GM23338 (cell line): ENCODE data around the gene ITGB2. TPM values are rescaled to one million over a fixed set of nuclear protein-coding genes. Genes with fewer than 3 reads are reported as not detected.
A peak's percentile ranks its signal among the peaks of the same experiment; 100 is the strongest.

Experiments used
- ATAC-seq: fragments of 200-7000 bp; cut with Tn5 transposase; 3 replicates; pipeline ENCODE4 v1.9.1; 2020
- DNase-seq: peaks from one replicate; pipeline ENCODE4 v3.0.0-alpha.2; 2015; ENCODE audit warnings: low spot score
- H2AFZ ChIP-seq: fragments of 200-600 bp; sonication (generic); 2 replicates; pipeline ENCODE4 v1.8.0; 2016; ENCODE audit warnings: antibody characterized with exemption, mild to moderate bottlenecking, moderate library complexity
- H3F3A ChIP-seq: fragments of 200-600 bp; sonication (generic); replicated peaks from 2 replicates; pipeline ENCODE4 v1.8.0; 2017; ENCODE audit warnings: antibody characterized with exemption, mixed run types, low read depth
- H3K27ac ChIP-seq: fragments of 200-600 bp; sonication (generic); 2 replicates; pipeline ENCODE4 v1.6.1; 2016; ENCODE audit warnings: low read depth
- H3K27me3 ChIP-seq: fragments of 200-600 bp; sonication (generic); 2 replicates; pipeline ENCODE4 v1.8.0; 2016; ENCODE audit warnings: mild to moderate bottlenecking, mixed run types, moderate library complexity; ENCODE audit not compliant: insufficient read depth
- H3K36me3 ChIP-seq: fragments of 200-600 bp; sonication (generic); 2 replicates; pipeline ENCODE4 v1.8.0; 2016; ENCODE audit warnings: mild to moderate bottlenecking; ENCODE audit not compliant: insufficient read depth
- H3K4me1 ChIP-seq: fragments of 200-600 bp; sonication (generic); 2 replicates; pipeline ENCODE4 v1.8.0; 2016; ENCODE audit warnings: mild to moderate bottlenecking, moderate library complexity; ENCODE audit not compliant: insufficient read depth
- H3K4me2 ChIP-seq: fragments of 200-600 bp; sonication (generic); 2 replicates; pipeline ENCODE4 v1.7.1; 2017; ENCODE audit warnings: mixed run types
- H3K4me3 ChIP-seq: fragments of 200-600 bp; sonication (generic); 2 replicates; pipeline ENCODE4 v1.6.1; 2016; ENCODE audit warnings: mixed run types
- H3K79me2 ChIP-seq: fragments of 200-600 bp; sonication (generic); replicated peaks from 2 replicates; pipeline ENCODE4 v1.8.0; 2017; ENCODE audit warnings: mild to moderate bottlenecking; ENCODE audit not compliant: insufficient read depth
- H3K9me2 ChIP-seq: fragments of 200-600 bp; sonication (generic); 2 replicates; pipeline ENCODE4 v1.8.0; 2017; ENCODE audit not compliant: insufficient read depth
- H4K20me1 ChIP-seq: fragments of 200-600 bp; sonication (generic); replicated peaks from 2 replicates; pipeline ENCODE4 v1.8.0; 2017; ENCODE audit warnings: mild to moderate bottlenecking; ENCODE audit not compliant: insufficient read depth
- H3K27ac Mint-ChIP-seq: 2 replicates; pipeline ENCODE4 v1.8.0; 2020; ENCODE audit warnings: inconsistent platforms, mild to moderate bottlenecking, moderate library complexity, mixed read lengths
- H3K27me3 Mint-ChIP-seq: 3 replicates; pipeline ENCODE4 v1.8.0; 2022; ENCODE audit warnings: low read depth, mild to moderate bottlenecking, moderate library complexity, mixed read lengths, inconsistent platforms; ENCODE audit not compliant: insufficient read depth, poor library complexity
- H3K36me3 Mint-ChIP-seq: 3 replicates; pipeline ENCODE4 v1.8.0; 2021; ENCODE audit warnings: low read depth, mild to moderate bottlenecking, inconsistent platforms, moderate library complexity, mixed read lengths
- H3K4me1 Mint-ChIP-seq: 3 replicates; pipeline ENCODE4 v1.8.0; 2020; ENCODE audit warnings: mild to moderate bottlenecking, inconsistent platforms, mixed read lengths
- H3K4me3 Mint-ChIP-seq: 3 replicates; pipeline ENCODE4 v1.8.0; 2021; ENCODE audit warnings: moderate library complexity, mild to moderate bottlenecking, inconsistent platforms, mixed read lengths
- H3K9me3 Mint-ChIP-seq: 3 replicates; pipeline ENCODE4 v1.8.0; 2020; ENCODE audit warnings: moderate library complexity, mild to moderate bottlenecking, inconsistent platforms, mixed read lengths
- CREB1 ChIP-seq: fragments of 250-450 bp; sonication (Bioruptor Pico); IDR thresholded peaks from 2 replicates; pipeline ENCODE4 v1.5.0; 2020; ENCODE audit warnings: low read depth, mild to moderate bottlenecking, moderate library complexity
- CTCF ChIP-seq, 2 experiments: fragments of 200-600 bp in 1 of 2; sonication (generic) in 1 of 2; conservative IDR thresholded peaks; 2 replicates each; pipeline versions ENCODE4 v1.5.1 to v1.6.1; 2016 to 2017; ENCODE audit warnings: antibody characterized with exemption in 2 of 2, low read depth in 2 of 2, mild to moderate bottlenecking in 2 of 2, moderate library complexity in 1 of 2
- EZH2 ChIP-seq: fragments of 200-600 bp; sonication (generic); IDR thresholded peaks from one replicate; pipeline ENCODE4 v1.8.0; 2017; ENCODE audit warnings: antibody characterized with exemption, mild to moderate bottlenecking, low read depth; ENCODE audit not compliant: unreplicated experiment
- JUNB ChIP-seq: IDR thresholded peaks from one replicate; pipeline ENCODE4 v1.6.1; 2016; ENCODE audit warnings: antibody characterized with exemption; ENCODE audit not compliant: unreplicated experiment
- STAT1 ChIP-seq: IDR thresholded peaks from one replicate; pipeline ENCODE4 v1.6.1; 2016; ENCODE audit warnings: antibody characterized with exemption; ENCODE audit not compliant: unreplicated experiment
- ZNF331 ChIP-seq: fragments of 250-450 bp; sonication (Bioruptor Pico); IDR thresholded peaks from 2 replicates; pipeline ENCODE4 v1.5.0; 2020; ENCODE audit warnings: low read depth, mild to moderate bottlenecking, moderate library complexity
- ZNF462 ChIP-seq: fragments of 250-450 bp; sonication (Bioruptor Pico); IDR thresholded peaks from 2 replicates; pipeline ENCODE4 v1.5.0; 2020; ENCODE audit warnings: mild to moderate bottlenecking, moderate library complexity
- polyA plus RNA-seq: library from polyadenylated mRNA; unstranded; fragments of >200 nt; fragmentation: Nextera tagmentation; extraction: Ambion mirVana; gene quantifications from 2 replicates; pipeline ENCODE4 v1.2.1, GENCODE V29; 2016
- total RNA-seq: library from RNA; depleted of rRNA; stranded (reverse); fragments of >200 nt; shearing (Covaris generic); gene quantifications from 2 replicates; pipeline ENCODE4 v1.2.3, GENCODE V29; 2014

Gene ITGB2
- total and polyA plus RNA-seq, 2 experiments from 2014 or later, result 0.44 to 0.63 TPM

GRCh38 chr21:44931501-44932407 is 11.1 kb upstream of the ITGB2 start:
- H4K20me1 ChIP-seq, result no peaks in the 10 kb centered on the region
- no peaks in the 10 kb centered on the region for H3K79me2 ChIP-seq
- TF ChIP-seq ZNF462 (CRISPR knock-in tag) (no peak), STAT1 (no peak), JUNB (no peak), CTCF (conservative IDR thresholded peaks at IDR 0.05; ENCODE audit: low read depth in 2 of 2) (no peak), ZNF331 (CRISPR knock-in tag) (no peak), CREB1 (CRISPR knock-in tag) (no peak), EZH2 (peak; percentile 86)
- H3K36me3 ChIP-seq, result no peaks in the 10 kb centered on the region
- peaks cover 76% of the 10 kb centered on the region for H3K27me3 Mint-ChIP-seq
- peak overlapping the region; percentile 61 for H3K4me3 ChIP-seq
- H3K4me1 ChIP-seq, result peaks cover 28% of the 10 kb centered on the region
- H3K36me3 Mint-ChIP-seq, result no peaks in the 10 kb centered on the region
- peaks cover 82% of the 10 kb centered on the region for H3K27me3 ChIP-seq
- H3F3A ChIP-seq, result no peaks in the 10 kb centered on the region; the same call in 1 of the 2 replicates
- ATAC-seq (peak; percentile 29), DNase-seq (no peak)
- peak overlapping the region; percentile 92 for H2AFZ ChIP-seq
- H3K4me1 Mint-ChIP-seq, result peaks cover 39% of the 10 kb centered on the region
- no peaks in the 10 kb centered on the region for H3K9me2 ChIP-seq
- peak overlapping the region; percentile 90 for H3K4me2 ChIP-seq
- peak overlapping the region; percentile 70 for H3K4me3 Mint-ChIP-seq
- H3K27ac ChIP-seq, result no peak overlapping the region
- H3K27ac Mint-ChIP-seq, result no peak overlapping the region
- no peaks in the 10 kb centered on the region for H3K9me3 Mint-ChIP-seq
